ENCODE data around the gene SEC61G. TPM values are rescaled to one million over a fixed set of nuclear protein-coding genes. Genes with fewer than 3 reads are reported as not detected.

SEC61G gene
- total and polyA plus RNA-seq, 10 donors: 52.8 to 290 (median 178) TPM

DNA sequence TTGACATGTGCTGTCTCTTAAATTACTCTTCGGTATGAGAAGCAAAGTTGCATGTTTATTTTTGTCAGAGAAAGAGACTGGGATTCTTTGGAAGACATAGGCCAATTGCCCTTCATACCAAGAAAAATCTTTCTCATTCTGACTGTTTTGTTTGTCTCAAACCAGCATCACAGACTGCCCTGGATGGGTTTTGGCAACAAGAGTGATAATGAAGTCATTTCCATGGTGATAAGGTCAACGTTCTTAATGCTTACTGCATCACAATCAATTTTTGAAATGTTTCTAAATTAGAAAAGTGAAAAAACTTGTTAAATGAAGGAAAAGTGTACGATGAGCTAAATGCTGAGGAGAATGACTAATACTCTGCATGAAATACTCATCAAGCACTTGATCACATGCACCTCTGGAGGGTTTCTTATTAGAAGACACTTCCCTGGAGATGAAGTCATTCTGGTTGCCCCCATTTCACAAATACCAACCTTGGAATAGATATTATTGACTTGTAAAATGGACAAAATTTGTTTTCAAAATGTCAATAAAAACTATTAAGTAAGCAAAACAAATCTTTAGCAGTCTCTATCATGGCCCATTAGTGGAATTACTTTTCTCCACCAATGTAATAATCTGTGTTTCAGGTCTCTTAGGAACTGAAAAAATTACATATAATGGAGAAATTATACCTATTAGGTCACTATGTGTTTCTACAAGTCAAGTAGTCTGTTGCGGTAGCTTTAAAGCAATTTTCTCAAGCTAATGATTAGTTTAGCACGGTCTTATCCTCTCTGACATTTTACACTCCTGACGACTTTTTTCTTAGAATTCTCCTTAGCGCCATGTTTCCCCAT, 19.9 kb upstream of the SEC61G start:
- Histone ChIP-seq H3K27ac (no peak overlapping the region), H3K36me3 (no peaks in the 10 kb centered on the region), H3K9me3 (peaks cover 0 to 20% (median 15%) of the 10 kb centered on the region in 8 donors), H3K4me3 (no peak overlapping the region), H3K4me1 (peaks cover 0 to 5% (median 1%) of the 10 kb centered on the region in 6 donors), H3K27me3 (replicated peaks in 1 of 7) (peaks cover 0 to 4% (median 0%) of the 10 kb centered on the region in 7 donors)
- intact Hi-C loops (cut with DNase I; ENCODE audit: low total_unique reads): no loop called here
- TF ChIP-seq POLR2AphosphoS5 (IDR thresholded peaks at IDR 0.05) (no peak), POLR2A (IDR thresholded peaks at IDR 0.05) (no peak)
- TF ChIP-seq, protein P1, sequence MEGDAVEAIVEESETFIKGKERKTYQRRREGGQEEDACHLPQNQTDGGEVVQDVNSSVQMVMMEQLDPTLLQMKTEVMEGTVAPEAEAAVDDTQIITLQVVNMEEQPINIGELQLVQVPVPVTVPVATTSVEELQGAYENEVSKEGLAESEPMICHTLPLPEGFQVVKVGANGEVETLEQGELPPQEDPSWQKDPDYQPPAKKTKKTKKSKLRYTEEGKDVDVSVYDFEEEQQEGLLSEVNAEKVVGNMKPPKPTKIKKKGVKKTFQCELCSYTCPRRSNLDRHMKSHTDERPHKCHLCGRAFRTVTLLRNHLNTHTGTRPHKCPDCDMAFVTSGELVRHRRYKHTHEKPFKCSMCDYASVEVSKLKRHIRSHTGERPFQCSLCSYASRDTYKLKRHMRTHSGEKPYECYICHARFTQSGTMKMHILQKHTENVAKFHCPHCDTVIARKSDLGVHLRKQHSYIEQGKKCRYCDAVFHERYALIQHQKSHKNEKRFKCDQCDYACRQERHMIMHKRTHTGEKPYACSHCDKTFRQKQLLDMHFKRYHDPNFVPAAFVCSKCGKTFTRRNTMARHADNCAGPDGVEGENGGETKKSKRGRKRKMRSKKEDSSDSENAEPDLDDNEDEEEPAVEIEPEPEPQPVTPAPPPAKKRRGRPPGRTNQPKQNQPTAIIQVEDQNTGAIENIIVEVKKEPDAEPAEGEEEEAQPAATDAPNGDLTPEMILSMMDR (IDR thresholded peaks at IDR 0.05 in 8 of 11, conservative IDR thresholded peaks at IDR 0.05 in 3 of 11): no peak
- WGBS, 5 donors: 80 to 86% (median 84%) methylated on average over 7 of the region's 7 CpGs
- no peak for DNase-seq

DNA sequence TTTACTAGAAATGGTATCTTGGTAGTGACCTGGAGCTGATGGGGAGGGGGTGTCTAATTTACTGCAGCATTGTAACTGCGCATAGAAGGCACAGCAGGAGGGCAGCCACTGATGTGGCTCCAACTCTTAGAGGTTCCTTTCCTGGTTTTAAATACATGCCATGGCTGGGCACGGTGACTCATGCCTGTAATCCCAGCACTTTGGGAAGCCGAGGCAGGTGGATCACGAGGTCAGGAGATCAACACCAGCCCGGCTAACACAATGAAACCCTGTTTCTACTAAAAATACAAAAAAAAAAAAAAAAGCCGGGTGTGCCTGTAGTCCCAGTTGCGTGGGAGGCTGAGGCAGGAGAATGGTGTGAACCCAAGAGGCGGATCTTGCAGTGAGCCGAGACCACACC, 19.2 kb upstream of the SEC61G start:
- no peak overlapping the region for H3K27ac ChIP-seq
- no peak for DNase-seq
- intact Hi-C loops (cut with DNase I; ENCODE audit: low total_unique reads): no loop called here
- no peak for TF ChIP-seq POLR2A (IDR thresholded peaks at IDR 0.05)
- no peak for TF ChIP-seq POLR2AphosphoS5 (IDR thresholded peaks at IDR 0.05)
- TF ChIP-seq, protein P1 (IDR thresholded peaks at IDR 0.05 in 8 of 11, conservative IDR thresholded peaks at IDR 0.05 in 3 of 11): no peak
- no peak overlapping the region for H3K4me3 ChIP-seq
- H3K9me3 ChIP-seq: peaks cover 0 to 20% (median 15%) of the 10 kb centered on the region in 8 donors
- H3K36me3 ChIP-seq: no peaks in the 10 kb centered on the region
- H3K4me1 ChIP-seq: peaks cover 0 to 11% (median 3%) of the 10 kb centered on the region in 6 donors
- peaks cover 0 to 8% (median 0%) of the 10 kb centered on the region in 7 donors for H3K27me3 ChIP-seq (replicated peaks in 1 of 7)
- 89 to 97% (median 91%) methylated on average over 9 of the region's 9 CpGs for WGBS, 5 donors

DNA sequence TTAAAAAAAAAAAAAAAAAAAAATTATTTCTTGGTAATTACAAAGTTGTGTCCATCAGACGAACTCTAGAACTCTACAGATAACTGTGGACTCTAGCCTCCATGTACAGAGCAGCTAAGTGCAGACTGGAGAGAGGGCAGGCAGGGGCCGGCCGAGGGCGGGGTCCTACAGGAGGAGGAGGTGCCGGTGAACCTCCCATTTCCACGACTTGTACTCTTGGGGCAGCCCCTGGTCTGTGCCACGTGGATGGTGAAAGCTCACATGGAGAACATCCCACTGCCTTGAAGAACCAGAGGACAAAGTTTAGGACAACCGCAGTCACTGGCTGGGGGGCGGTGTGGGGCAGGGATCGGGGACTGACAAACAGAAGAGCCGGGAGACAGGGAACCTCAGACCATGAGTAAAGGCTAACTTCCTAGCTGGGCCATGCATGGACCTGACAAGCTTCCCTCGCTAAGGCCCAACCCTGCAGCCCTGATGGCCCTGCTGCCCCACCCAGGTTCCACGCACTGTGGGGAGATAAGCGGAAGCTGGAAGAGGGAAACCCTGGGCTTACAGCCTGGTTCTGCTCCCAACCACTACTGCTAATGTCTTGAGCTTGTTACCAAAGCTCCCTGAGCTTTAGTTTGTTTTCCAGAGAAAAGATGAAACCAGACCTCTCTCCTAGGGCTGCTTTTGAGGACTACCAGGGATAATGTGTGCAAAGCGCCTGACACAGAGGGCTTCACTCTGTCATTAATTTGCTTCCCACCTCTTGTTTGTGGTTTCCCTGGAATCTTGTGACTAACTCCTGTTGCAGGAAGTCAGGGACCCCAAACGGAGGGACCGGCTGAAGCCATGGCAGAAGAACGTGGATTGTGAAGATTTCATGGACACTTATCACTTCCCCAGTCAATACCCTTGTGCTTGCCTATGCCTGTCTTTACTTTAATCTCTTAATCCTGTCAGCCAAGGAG, 16.1 kb upstream of the SEC61G start:
- Histone ChIP-seq H3K27ac (no peak overlapping the region), H3K36me3 (no peaks in the 10 kb centered on the region), H3K27me3 (replicated peaks in 1 of 7) (peaks cover 0 to 23% (median 0%) of the 10 kb centered on the region in 7 donors), H3K4me1 (peaks cover 0 to 11% (median 3%) of the 10 kb centered on the region in 6 donors), H3K9me3 (peaks cover 0 to 20% (median 15%) of the 10 kb centered on the region in 8 donors), H3K4me3 (no peak overlapping the region)
- intact Hi-C loops (cut with DNase I; ENCODE audit: low total_unique reads): loop anchor here (5.0 kb wide), 2 partner anchors 482 to 642 kb away; no protein-coding TSS in a partner anchor
- 89 to 96% (median 92%) methylated on average over 17 to 18 of the region's 18 CpGs for WGBS, 5 donors
- TF ChIP-seq POLR2AphosphoS5 (IDR thresholded peaks at IDR 0.05) (no peak), POLR2A (IDR thresholded peaks at IDR 0.05) (no peak)
- TF ChIP-seq, protein P1 (IDR thresholded peaks at IDR 0.05 in 8 of 11, conservative IDR thresholded peaks at IDR 0.05 in 3 of 11): no peak
- DNase-seq: no peak

All from spleen (tissue), 11 donors.